Superior temporal gyrus (tissue), 1 donor: Measurements from ENCODE around the gene LTA.

Source experiments
- DNase-seq: peaks from one replicate; pipeline ENCODE4 v3.0.0-alpha.2; 2016; ENCODE audit errors: extremely low spot score

LTA gene

GRCh38 chr6:31572041-31572911 is at the start of gene LTA:
TSS of gene LTA (plus strand) at chr6:31572289. CDS start at chr6:31572743, 454 bp downstream.
- DNase-seq, result no peak

- DNase-seq, result no peak
Measured at GRCh38 chr6:31525553-31525931, 46.5 kb upstream of the LTA start.

- DNase-seq, result no peak
Measured at GRCh38 chr6:31525932-31526591, 46.0 kb upstream of the LTA start.

- no peak for DNase-seq
Measured at GRCh38 chr6:31528307-31528777, 43.7 kb upstream of the LTA start.

GRCh38 chr6:31528821-31529328 is 43.2 kb upstream of the LTA start, which contains the start of gene MCCD1:
TSS of gene MCCD1 (plus strand) at chr6:31528962. CDS start at chr6:31529015, 53 bp downstream.
- DNase-seq, result no peak

- DNase-seq, result no peak
Measured at GRCh38 chr6:31529329-31530150, 42.5 kb upstream of the LTA start.

- DNase-seq, result no peak
Measured at GRCh38 chr6:31530659-31531058, 41.4 kb upstream of the LTA start.

GRCh38 chr6:31531162-31531561 is 40.9 kb upstream of the LTA start:
- no peak for DNase-seq

GRCh38 chr6:31531771-31532643 is 40.1 kb upstream of the LTA start:
- DNase-seq, result no peak

- DNase-seq, result no peak
Measured at GRCh38 chr6:31532644-31533454, 39.2 kb upstream of the LTA start.

GRCh38 chr6:31533455-31533841 is 38.6 kb upstream of the LTA start:
- no peak for DNase-seq

- DNase-seq, result no peak
Measured at GRCh38 chr6:31534011-31534410, 38.1 kb upstream of the LTA start.

- DNase-seq, result no peak
Measured at GRCh38 chr6:31534521-31535040, 37.5 kb upstream of the LTA start.

- no peak for DNase-seq
Measured at GRCh38 chr6:31535538-31536324, 36.4 kb upstream of the LTA start.

GRCh38 chr6:31538805-31539400 is 33.2 kb upstream of the LTA start:
- DNase-seq, result no peak

GRCh38 chr6:31540640-31541039 is 31.4 kb upstream of the LTA start:
- DNase-seq, result no peak

GRCh38 chr6:31541059-31541657 is 30.9 kb upstream of the LTA start:
- DNase-seq, result no peak
